MCF 10A (cell line): ENCODE results near the gene CCDC88C. TPM values are rescaled to one million over a fixed set of nuclear protein-coding genes. Genes with fewer than 3 reads are reported as not detected.

Experiments used
- BruUV-seq: library from RNA; stranded (reverse); fragments of 400-500 nt; replicated peaks from 2 replicates; lab custom pipeline; 2021; lab: Mats Ljungman, UMichigan
- CTCF ChIA-PET: fragments of 300-600 bp; sonication (Branson Sonifier 250); formaldehyde crosslinking; extraction: SDS; loops from one replicate; lab custom pipeline; 2021; ENCODE audit warnings: antibody characterized with exemption, inconsistent platforms; lab: Yijun Ruan, JAX
- POLR2A ChIA-PET: fragments of 300-600, 350-650 bp; sonication (Branson Sonifier 250); formaldehyde crosslinking; extraction: SDS; loops from one replicate; lab custom pipeline; 2020; ENCODE audit warnings: antibody characterized with exemption, inconsistent platforms; lab: Yijun Ruan, JAX
- DNase-seq: peaks from one replicate; pipeline ENCODE4 v3.0.0-alpha.2; 2018; ENCODE audit not compliant: unreplicated experiment
- H3K27ac Mint-ChIP-seq: one replicate; pipeline ENCODE4 v1.8.0; 2022; ENCODE audit warnings: mild to moderate bottlenecking, low read depth, mixed read lengths; ENCODE audit not compliant: unreplicated experiment
- H3K27me3 Mint-ChIP-seq: one replicate; pipeline ENCODE4 v1.8.0; 2022; ENCODE audit warnings: mixed read lengths; ENCODE audit not compliant: insufficient read depth, unreplicated experiment
- H3K36me3 Mint-ChIP-seq: one replicate; pipeline ENCODE4 v1.8.0; 2022; ENCODE audit warnings: mild to moderate bottlenecking, moderate library complexity, mixed read lengths; ENCODE audit not compliant: insufficient read depth, unreplicated experiment
- H3K4me1 Mint-ChIP-seq: one replicate; pipeline ENCODE4 v1.8.0; 2022; ENCODE audit warnings: mixed read lengths; ENCODE audit not compliant: insufficient read depth, unreplicated experiment
- H3K4me3 Mint-ChIP-seq: one replicate; pipeline ENCODE4 v1.8.0; 2022; ENCODE audit warnings: mild to moderate bottlenecking, moderate library complexity, mixed read lengths; ENCODE audit not compliant: unreplicated experiment
- H3K9me3 Mint-ChIP-seq: one replicate; pipeline ENCODE4 v1.8.0; 2022; ENCODE audit warnings: mixed read lengths; ENCODE audit not compliant: unreplicated experiment
- intact Hi-C: fragments of 100-400 bp; cut with micrococcal nuclease; formaldehyde crosslinking; loops from 2 replicates; pipeline ENCODE4 v1.14.1; 2022
- total RNA-seq: library from RNA; stranded (reverse); gene quantifications from 2 replicates; pipeline ENCODE4 v1.2.3, GENCODE V29; 2022
- TF ChIP-seq, protein P1 (sequence below): fragments of 200-600 bp; IDR thresholded peaks from one replicate; pipeline ENCODE4 v1.8.0; 2022; ENCODE audit warnings: antibody characterized with exemption, mild to moderate bottlenecking; ENCODE audit not compliant: unreplicated experiment

The CCDC88C gene
- total RNA-seq, 1 experiment from 2014 or later, result 19.7 TPM

- Mint-ChIP-seq H3K4me1 (peaks cover 11% of the 10 kb centered on the region), H3K4me3 (no peak overlapping the region), H3K27me3 (no peaks in the 10 kb centered on the region), H3K36me3 (peaks cover 7% of the 10 kb centered on the region), H3K27ac (no peak overlapping the region), H3K9me3 (no peaks in the 10 kb centered on the region)
- BruUV-seq, result no TSS peak
- TF ChIP-seq, protein P1, sequence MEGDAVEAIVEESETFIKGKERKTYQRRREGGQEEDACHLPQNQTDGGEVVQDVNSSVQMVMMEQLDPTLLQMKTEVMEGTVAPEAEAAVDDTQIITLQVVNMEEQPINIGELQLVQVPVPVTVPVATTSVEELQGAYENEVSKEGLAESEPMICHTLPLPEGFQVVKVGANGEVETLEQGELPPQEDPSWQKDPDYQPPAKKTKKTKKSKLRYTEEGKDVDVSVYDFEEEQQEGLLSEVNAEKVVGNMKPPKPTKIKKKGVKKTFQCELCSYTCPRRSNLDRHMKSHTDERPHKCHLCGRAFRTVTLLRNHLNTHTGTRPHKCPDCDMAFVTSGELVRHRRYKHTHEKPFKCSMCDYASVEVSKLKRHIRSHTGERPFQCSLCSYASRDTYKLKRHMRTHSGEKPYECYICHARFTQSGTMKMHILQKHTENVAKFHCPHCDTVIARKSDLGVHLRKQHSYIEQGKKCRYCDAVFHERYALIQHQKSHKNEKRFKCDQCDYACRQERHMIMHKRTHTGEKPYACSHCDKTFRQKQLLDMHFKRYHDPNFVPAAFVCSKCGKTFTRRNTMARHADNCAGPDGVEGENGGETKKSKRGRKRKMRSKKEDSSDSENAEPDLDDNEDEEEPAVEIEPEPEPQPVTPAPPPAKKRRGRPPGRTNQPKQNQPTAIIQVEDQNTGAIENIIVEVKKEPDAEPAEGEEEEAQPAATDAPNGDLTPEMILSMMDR, result no peak
- POLR2A ChIA-PET, result interaction anchor here (0.6 to 1.2 kb wide), 4 partner anchors 16 to 88 kb away, joined by 3 to 4 read pairs (median 3); partner anchors contain the start of gene CCDC88C
- no peak for DNase-seq
- intact Hi-C loops, result no loop called here
- CTCF ChIA-PET, result interaction anchor here (0.7 to 15.9 kb wide), 4 partner anchors 11 to 88 kb away, joined by 3 to 276 read pairs (median 3); partner anchors contain the start of gene CCDC88C
These were observed 88.1 kb downstream of the CCDC88C start for GRCh38 chr14:91329486-91330014.

DNA sequence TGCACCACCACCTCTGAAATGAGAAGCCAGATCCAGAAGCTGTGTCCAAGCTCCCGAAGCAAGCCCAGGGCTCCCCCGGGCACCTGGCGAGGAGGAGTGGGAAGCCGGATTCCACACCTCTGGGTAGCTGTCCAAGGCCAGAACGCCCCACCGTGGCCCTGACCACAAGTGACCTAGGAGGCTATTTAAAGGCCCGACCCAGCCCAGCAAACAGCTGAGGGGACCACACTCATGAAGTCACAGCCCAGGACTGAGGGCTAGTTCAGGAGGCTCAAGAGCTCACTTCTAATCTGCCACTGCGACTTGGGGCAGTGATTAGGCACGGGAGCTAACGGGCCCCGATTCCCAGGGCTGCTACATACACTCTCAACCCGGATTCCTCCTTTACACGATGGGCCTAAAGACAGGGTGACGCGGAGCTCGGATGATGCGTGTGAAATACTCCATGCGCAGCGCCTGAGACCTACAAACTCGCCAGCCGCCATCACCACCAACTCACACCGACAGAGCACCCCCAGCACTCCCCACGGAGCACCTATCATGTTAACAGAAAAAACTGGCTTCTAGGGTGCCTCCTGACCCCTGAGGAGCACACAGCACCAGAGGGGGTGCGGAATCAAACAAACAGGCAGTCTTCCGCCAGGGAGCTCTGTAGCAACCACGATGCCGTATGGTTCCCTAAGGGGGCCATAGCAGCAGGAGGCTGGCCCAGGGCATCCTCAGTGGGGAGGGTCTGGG lies 89.1 kb downstream of the CCDC88C start:
- POLR2A ChIA-PET, result interaction anchor here (1.2 kb wide), 1 partner anchor 17 kb away, joined by 3 read pairs; no protein-coding TSS in a partner anchor
- intact Hi-C loops, result no loop called here

GRCh38 chr14:91327661-91328312 lies 89.8 kb downstream of the CCDC88C start:
- no peak for DNase-seq
- POLR2A ChIA-PET, result interaction anchor here (1.1 kb wide), 1 partner anchor 90 kb away, joined by 3 read pairs; the partner anchor contains the start of gene CCDC88C
- TF ChIP-seq, protein P1, result no peak
- peaks cover 15% of the 10 kb centered on the region for H3K4me1 Mint-ChIP-seq
- no peak overlapping the region for H3K4me3 Mint-ChIP-seq
- BruUV-seq, result no TSS peak
- no peaks in the 10 kb centered on the region for H3K9me3 Mint-ChIP-seq
- intact Hi-C loops, result no loop called here
- peaks cover 13% of the 10 kb centered on the region for H3K36me3 Mint-ChIP-seq
- no peaks in the 10 kb centered on the region for H3K27me3 Mint-ChIP-seq
- no peak overlapping the region for H3K27ac Mint-ChIP-seq
- CTCF ChIA-PET, result interaction anchor here (0.6 to 15.9 kb wide), 3 partner anchors 10 to 90 kb away, joined by 3 to 276 read pairs (median 4); partner anchors contain the start of gene CCDC88C

More for the DNA sequence above, 89.1 kb downstream of the CCDC88C start:
- H3K4me1 Mint-ChIP-seq, result peaks cover 15% of the 10 kb centered on the region
- H3K36me3 Mint-ChIP-seq, result peaks cover 11% of the 10 kb centered on the region
- no TSS peak for BruUV-seq
- H3K27me3 Mint-ChIP-seq, result no peaks in the 10 kb centered on the region
- no peaks in the 10 kb centered on the region for H3K9me3 Mint-ChIP-seq
- CTCF ChIA-PET, result interaction anchor here (0.6 to 15.9 kb wide), 4 partner anchors 10 to 90 kb away, joined by 3 to 276 read pairs (median 3); partner anchors contain the start of gene CCDC88C
- TF ChIP-seq, protein P1, result no peak
- no peak for DNase-seq
- no peak overlapping the region for H3K27ac Mint-ChIP-seq
- H3K4me3 Mint-ChIP-seq, result no peak overlapping the region
